GM12873 (cell line): Measurements from ENCODE around the gene RWDD4.

Experiments
- CTCF ChIP-seq: IDR thresholded peaks from 2 replicates; pipeline ENCODE4 v1.5.1; 2012; ENCODE audit warnings: low read depth, mild to moderate bottlenecking, moderate library complexity, low read length, control low read depth; ENCODE audit not compliant: insufficient read depth; ENCODE audit errors: missing control alignments

Gene RWDD4

GRCh38 chr4:183636923-183637322 is 22.1 kb downstream of the RWDD4 start:
- no peak for TF ChIP-seq CTCF

GRCh38 chr4:183636503-183636902 is 22.5 kb downstream of the RWDD4 start:
- TF ChIP-seq CTCF: no peak

GRCh38 chr4:183635741-183636140 is 23.2 kb downstream of the RWDD4 start:
- TF ChIP-seq CTCF: no peak

- no peak for TF ChIP-seq CTCF
These were observed 23.7 kb downstream of the RWDD4 start for GRCh38 chr4:183635321-183635720.

GRCh38 chr4:183633476-183634400 is 25.2 kb downstream of the RWDD4 start:
- no peak for TF ChIP-seq CTCF

- no peak for TF ChIP-seq CTCF
These were observed 26.3 kb downstream of the RWDD4 start for GRCh38 chr4:183632689-183633088.

- TF ChIP-seq CTCF: no peak
These were observed 27.3 kb downstream of the RWDD4 start for GRCh38 chr4:183631577-183632198.
